Measurements from ENCODE around the gene GZMM.

GRCh38 chr19:498977-499623 lies 44.8 kb upstream of the GZMM start:
- TF ChIP-seq CTCF (IDR thresholded peaks at IDR 0.05 in 8 of 11, conservative IDR thresholded peaks at IDR 0.05 in 3 of 11) (no peak), POLR2AphosphoS5 (IDR thresholded peaks at IDR 0.05) (no peak)

All from spleen (tissue), 7 donors.